GM06990 (cell line): ENCODE results near the gene ATAT1.

Source experiments
- DNase-seq: peaks from one replicate; pipeline ENCODE4 v3.0.0-alpha.2; 2011; ENCODE audit not compliant: insufficient read length; ENCODE audit errors: extremely low read depth
- H3K27me3 ChIP-seq: replicated peaks from 2 replicates; pipeline ENCODE4 v1.6.0; 2011; ENCODE audit warnings: low read length; ENCODE audit not compliant: control insufficient read depth, insufficient read depth
- H3K36me3 ChIP-seq: 2 replicates; pipeline ENCODE4 v1.5.1; 2011; ENCODE audit warnings: low read length; ENCODE audit not compliant: control insufficient read depth, insufficient read depth
- H3K4me3 ChIP-seq: replicated peaks from 2 replicates; pipeline ENCODE4 v1.5.1; 2011; ENCODE audit warnings: low read depth, mild to moderate bottlenecking, control low read depth, low read length
- CTCF ChIP-seq: IDR thresholded peaks from 2 replicates; pipeline ENCODE4 v1.5.1; 2011; ENCODE audit warnings: low read length, control low read depth, mild to moderate bottlenecking, inconsistent platforms; ENCODE audit not compliant: insufficient read depth, poor library complexity, severe bottlenecking

ATAT1 gene

DNA sequence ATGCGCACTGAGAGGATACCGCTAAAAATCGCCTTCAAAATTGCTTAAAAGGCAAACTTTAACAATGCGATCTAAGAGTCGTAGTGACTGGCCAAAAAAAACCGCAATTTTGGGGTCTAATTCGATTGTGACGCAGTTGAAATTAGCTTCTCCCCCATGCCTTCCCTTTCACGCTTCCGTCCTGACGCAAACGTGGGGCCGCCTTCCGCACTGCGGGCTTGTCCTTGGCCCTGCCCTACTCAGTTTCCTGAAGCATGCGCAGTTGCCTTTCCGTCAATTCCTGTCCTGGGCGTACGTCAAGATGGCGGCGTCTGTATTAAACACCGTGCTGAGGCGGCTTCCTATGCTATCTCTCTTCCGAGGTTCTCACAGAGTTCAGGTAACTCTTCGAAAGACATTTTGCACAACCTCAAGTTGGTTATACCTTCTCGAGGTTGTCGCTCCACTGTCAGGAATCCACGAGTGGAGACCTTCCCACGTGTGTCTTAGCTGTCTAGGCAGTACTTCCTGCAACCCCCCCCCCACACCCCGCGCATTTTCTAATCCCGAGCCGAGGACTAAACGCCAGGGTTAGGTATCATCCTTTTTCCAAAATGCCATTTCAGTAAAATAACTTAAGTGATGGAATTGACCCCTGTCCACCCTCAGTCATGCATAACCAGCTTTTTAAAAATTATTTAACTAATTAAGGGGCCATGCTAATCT is 9.0 kb upstream of the ATAT1 start, which contains the start of gene MRPS18B:
Gene MRPS18B (plus strand): TSS at position 276 of the 705 bp plus-strand sequence. CDS start 26 bp downstream, at position 302.
- Histone ChIP-seq H3K36me3 (peaks cover 13% of the 10 kb centered on the region), H3K27me3 (no peaks in the 10 kb centered on the region), H3K4me3 (peak within 1 kb of the TSS; percentile 97)
- TF ChIP-seq CTCF: no peak
- peak; percentile 90 for DNase-seq

DNA sequence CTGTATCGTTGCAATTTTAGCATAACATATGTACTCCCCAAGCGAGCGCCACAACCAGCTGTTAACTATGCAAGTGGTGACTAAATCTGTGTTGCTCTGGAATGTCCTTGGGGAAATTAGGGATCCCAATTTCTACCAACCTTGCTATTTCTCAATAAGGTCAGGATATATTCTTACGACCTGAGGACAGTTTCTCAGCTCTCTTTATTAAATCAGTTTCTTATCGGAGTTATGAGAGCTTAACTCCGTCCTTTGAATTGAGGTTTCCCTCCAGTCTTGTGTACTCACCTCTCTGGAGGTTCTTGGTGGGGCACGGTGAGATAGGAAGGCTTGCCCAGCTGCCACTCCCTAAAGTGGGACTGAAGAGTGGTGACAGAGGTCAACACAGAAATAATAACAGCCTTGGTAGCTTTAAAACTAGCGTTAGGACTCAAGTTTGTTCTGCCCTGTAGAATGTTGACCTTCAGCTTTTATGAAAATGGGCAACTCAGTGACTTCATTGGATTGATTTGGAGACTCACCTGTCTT is 8.3 kb upstream of the ATAT1 start:
- H3K36me3 ChIP-seq: peaks cover 16% of the 10 kb centered on the region
- H3K27me3 ChIP-seq: no peaks in the 10 kb centered on the region
- DNase-seq: no peak
- H3K4me3 ChIP-seq: peak overlapping the region; percentile 84
- TF ChIP-seq CTCF: no peak

GRCh38 chr6:30619561-30619960 is 7.1 kb upstream of the ATAT1 start:
- H3K36me3 ChIP-seq: peaks cover 17% of the 10 kb centered on the region
- TF ChIP-seq CTCF: no peak
- DNase-seq: no peak
- no peak overlapping the region for H3K4me3 ChIP-seq
- no peaks in the 10 kb centered on the region for H3K27me3 ChIP-seq

DNA sequence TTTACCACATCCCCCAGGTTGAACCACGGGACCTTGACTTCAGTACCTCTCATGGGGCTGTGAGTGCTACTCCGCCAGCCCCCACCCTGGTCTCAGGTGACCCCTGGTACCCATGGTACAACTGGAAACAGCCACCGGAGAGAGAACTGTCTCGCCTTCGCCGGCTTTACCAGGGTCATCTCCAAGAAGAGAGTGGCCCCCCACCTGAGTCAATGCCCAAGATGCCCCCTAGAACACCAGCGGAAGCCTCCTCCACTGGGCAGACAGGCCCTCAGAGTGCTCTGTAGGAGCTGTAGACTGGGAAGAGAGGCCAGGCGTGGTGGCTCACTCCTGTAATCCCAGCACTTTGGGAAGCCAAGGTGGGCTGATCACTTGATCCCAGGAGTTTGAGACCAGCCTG is 1.2 kb upstream of the ATAT1 start:
- peaks cover 11% of the 10 kb centered on the region for H3K36me3 ChIP-seq
- DNase-seq: no peak
- H3K27me3 ChIP-seq: no peaks in the 10 kb centered on the region
- no peak overlapping the region for H3K4me3 ChIP-seq
- TF ChIP-seq CTCF: no peak

- no peak for DNase-seq
- Histone ChIP-seq H3K36me3 (peaks cover 2% of the 10 kb centered on the region), H3K27me3 (no peaks in the 10 kb centered on the region), H3K4me3 (no peak overlapping the region)
- no peak for TF ChIP-seq CTCF
These were observed 9.2 kb downstream of the ATAT1 start for GRCh38 chr6:30635834-30636233.
